CD14-positive monocyte (primary cell): ENCODE data around the gene PREP. TPM values are rescaled to one million over a fixed set of nuclear protein-coding genes. Genes with fewer than 3 reads are reported as not detected.

ENCODE experiments used
- DNase-seq, 3 donors: peaks; one replicate each; pipeline ENCODE4 v3.0.0-alpha.2; 2011 to 2022
- H2AFZ ChIP-seq: 2 replicates; pipeline ENCODE4 v1.6.0; 2012; ENCODE audit warnings: mild to moderate bottlenecking, low read depth, low read length, inconsistent platforms; ENCODE audit not compliant: insufficient read depth, poor library complexity, severe bottlenecking
- H3K27ac ChIP-seq, 2 donors: 1 replicate in 1 of 2; 2 replicates in 1 of 2; pipeline ENCODE4 v1.5.1; 2012 to 2013; ENCODE audit warnings: low read length in 2 of 2, control low read depth in 1 of 2, inconsistent platforms in 1 of 2, low read depth in 1 of 2, mild to moderate bottlenecking in 1 of 2
- H3K27me3 ChIP-seq, 2 donors: one replicate each; pipeline versions ENCODE4 v1.6.0 to v1.6.1; 2011 to 2013; ENCODE audit warnings: low read length in 2 of 2; ENCODE audit not compliant: control insufficient read depth in 2 of 2, insufficient read depth in 2 of 2
- H3K36me3 ChIP-seq, 2 donors: replicated peaks in 1 of 2; 1 replicate in 1 of 2; 2 replicates in 1 of 2; pipeline versions ENCODE4 v1.5.1 to v1.6.1; 2012 to 2013; ENCODE audit warnings: low read length in 2 of 2, control low read depth in 1 of 2, inconsistent platforms in 1 of 2, mild to moderate bottlenecking in 1 of 2; ENCODE audit not compliant: insufficient read depth in 2 of 2, control insufficient read depth in 1 of 2
- H3K4me1 ChIP-seq, 2 donors: 1 replicate in 1 of 2; 2 replicates in 1 of 2; pipeline versions ENCODE4 v1.5.1 to v1.6.1; 2012 to 2013; ENCODE audit warnings: low read length in 2 of 2, control low read depth in 1 of 2, inconsistent platforms in 1 of 2, mild to moderate bottlenecking in 1 of 2, moderate library complexity in 1 of 2; ENCODE audit not compliant: insufficient read depth in 2 of 2, control insufficient read depth in 1 of 2
- H3K4me2 ChIP-seq: replicated peaks from 2 replicates; pipeline ENCODE3; 2012; ENCODE audit warnings: low read length, moderate library complexity, mild to moderate bottlenecking; ENCODE audit not compliant: poor library complexity, severe bottlenecking; ENCODE audit errors: extremely low read depth
- H3K4me3 ChIP-seq, 3 experiments: fragments of 200-600 bp in 1 of 3; sonication (generic) in 1 of 3; replicated peaks in 1 of 3; 1 replicate in 2 of 3; 2 replicates in 1 of 3; pipeline ENCODE4 v1.5.1; 2011 to 2013; ENCODE audit warnings: low read length in 3 of 3, mild to moderate bottlenecking in 3 of 3, control low read depth in 2 of 3, low read depth in 2 of 3, inconsistent platforms in 1 of 3, moderate library complexity in 1 of 3
- H3K79me2 ChIP-seq: 2 replicates; pipeline ENCODE4 v1.6.0; 2012; ENCODE audit warnings: mild to moderate bottlenecking, control low read depth, inconsistent platforms, low read length, moderate library complexity; ENCODE audit not compliant: insufficient read depth
- H3K9ac ChIP-seq: 2 replicates; pipeline ENCODE4 v1.6.0; 2017; ENCODE audit warnings: low read length, mild to moderate bottlenecking; ENCODE audit not compliant: insufficient read depth, poor library complexity, severe bottlenecking
- H3K9me3 ChIP-seq, 2 donors: replicated peaks in 1 of 2; 1 replicate in 1 of 2; 2 replicates in 1 of 2; pipeline versions ENCODE4 v1.5.1 to v1.6.1; 2012 to 2013; ENCODE audit warnings: low read length in 2 of 2, control low read depth in 1 of 2; ENCODE audit not compliant: control insufficient read depth in 1 of 2, insufficient read depth in 1 of 2
- H4K20me1 ChIP-seq: 2 replicates; pipeline ENCODE4 v1.6.0; 2012; ENCODE audit warnings: mild to moderate bottlenecking, low read length, control low read depth, moderate library complexity; ENCODE audit not compliant: insufficient read depth
- H3K27ac Mint-ChIP-seq, 7 donors: one replicate each; pipeline ENCODE4 v1.8.0; 2020; ENCODE audit warnings: mild to moderate bottlenecking in 7 of 7, mixed read lengths in 7 of 7, moderate library complexity in 6 of 7, inconsistent platforms in 2 of 7
- H3K27me3 Mint-ChIP-seq, 3 donors: one replicate each; pipeline ENCODE4 v1.8.0; 2021 to 2022; ENCODE audit warnings: low read depth in 3 of 3, mild to moderate bottlenecking in 3 of 3, mixed read lengths in 3 of 3, moderate library complexity in 3 of 3, inconsistent platforms in 1 of 3
- H3K36me3 Mint-ChIP-seq, 2 donors: one replicate each; pipeline ENCODE4 v1.8.0; 2020; ENCODE audit warnings: mixed read lengths in 2 of 2, inconsistent platforms in 1 of 2, mild to moderate bottlenecking in 1 of 2
- H3K4me1 Mint-ChIP-seq: one replicate; pipeline ENCODE4 v1.8.0; 2020; ENCODE audit warnings: mild to moderate bottlenecking, mixed read lengths
- H3K4me3 Mint-ChIP-seq, 2 donors: one replicate each; pipeline ENCODE4 v1.8.0; 2020; ENCODE audit warnings: mild to moderate bottlenecking in 2 of 2, mixed read lengths in 2 of 2, moderate library complexity in 1 of 2
- H3K9me3 Mint-ChIP-seq, 7 donors: one replicate each; pipeline ENCODE4 v1.8.0; 2020 to 2022; ENCODE audit warnings: mixed read lengths in 7 of 7, mild to moderate bottlenecking in 6 of 7, moderate library complexity in 6 of 7, inconsistent platforms in 2 of 7
- CTCF ChIP-seq: fragments of 200-600 bp; IDR thresholded peaks from one replicate; pipeline ENCODE4 v1.8.0; 2022; ENCODE audit warnings: antibody characterized with exemption, mild to moderate bottlenecking
- WGBS: methylation state at CpG from one replicate; pipeline ENCODE4 v1.1.5; 2013; ENCODE audit warnings: missing lambda C conversion rate; ENCODE audit not compliant: insufficient coverage; 5-methylcytosine and 5-hydroxymethylcytosine counted together
- intact Hi-C, 2 donors: fragments of 100-400 bp; cut with micrococcal nuclease; formaldehyde crosslinking; loops; one replicate each; pipeline versions ENCODE4 v1.15.0 to v1.15.1; 2023
- polyA plus RNA-seq, 3 donors: library from polyadenylated mRNA; depleted of rRNA in 1 of 3; unstranded in 2 of 3; stranded (reverse) in 1 of 3; fragments of 300-500 nt in 2 of 3; fragments of >200 nt in 1 of 3; fragmentation: Illumina TruSeq in 2 of 3; gene quantifications; 1 replicate in 2 of 3; 2 replicates in 1 of 3; pipeline ENCODE4 v1.2.3, GENCODE V29; 2012 to 2021

PREP gene
- polyA plus RNA-seq, 3 donors: 21.4 to 40.8 (median 30.7) TPM

DNA sequence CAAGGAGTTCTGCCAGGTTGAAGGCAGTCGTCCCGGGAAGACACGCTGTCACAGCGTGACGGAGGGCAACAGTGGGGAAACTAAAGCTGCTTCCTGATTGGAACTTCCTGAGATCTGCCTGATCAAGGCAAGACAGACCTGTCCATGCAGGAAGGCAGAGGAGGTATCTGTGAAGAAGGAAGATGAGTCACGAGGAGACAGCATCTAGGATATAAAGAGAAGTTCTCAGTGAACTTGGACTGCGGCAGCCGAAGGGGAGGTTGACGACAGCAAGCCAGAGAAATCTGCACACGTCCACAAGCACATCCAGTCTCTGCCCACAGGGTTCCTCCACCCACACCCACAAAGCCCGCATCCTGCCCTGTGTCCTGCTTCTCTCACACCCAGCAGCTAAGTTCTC, 38.6 kb downstream of the PREP start:
- Histone ChIP-seq H3K9me3 (no peaks in the 10 kb centered on the region), H3K36me3 (peaks cover 77 to 92% of the 10 kb centered on the region in 2 donors), H3K27ac (no peak overlapping the region), H3K27me3 (no peaks in the 10 kb centered on the region), H3K9ac (no peak overlapping the region), H3K4me1 (no peaks in the 10 kb centered on the region), H3K79me2 (no peaks in the 10 kb centered on the region), H3K4me3 (no peak overlapping the region), H4K20me1 (no peaks in the 10 kb centered on the region), H2AFZ (no peak overlapping the region), H3K4me2 (no peak overlapping the region)
- Mint-ChIP-seq H3K4me3 (no peak overlapping the region), H3K9me3 (peaks cover 0 to 2% (median 0%) of the 10 kb centered on the region in 7 donors), H3K27ac (peak overlapping the region in 3 of 7 donors; percentile 7 to 73 (median 15)), H3K36me3 (peaks cover 67 to 80% of the 10 kb centered on the region in 2 donors), H3K27me3 (no peaks in the 10 kb centered on the region), H3K4me1 (no peaks in the 10 kb centered on the region)
- no peak for TF ChIP-seq CTCF
- intact Hi-C loops: no loop called here
- DNase-seq: no peak
- 84% methylated on average over 8 of the region's 11 CpGs for WGBS

- peaks cover 68 to 81% of the 10 kb centered on the region in 2 donors for H3K36me3 Mint-ChIP-seq
- no peaks in the 10 kb centered on the region for H3K27me3 Mint-ChIP-seq
Measured at GRCh38 chr6:105363100-105363754, 39.7 kb downstream of the PREP start.

More at GRCh38 chr6:105363100-105363754, 39.7 kb downstream of the PREP start:
- H3K9me3 Mint-ChIP-seq: peaks cover 0 to 2% (median 0%) of the 10 kb centered on the region in 7 donors
- Histone ChIP-seq H3K4me1 (no peaks in the 10 kb centered on the region), H3K9me3 (no peaks in the 10 kb centered on the region), H3K27ac (no peak overlapping the region), H3K79me2 (no peaks in the 10 kb centered on the region), H3K9ac (no peak overlapping the region), H3K36me3 (peaks cover 75 to 92% of the 10 kb centered on the region in 2 donors), H3K4me3 (no peak overlapping the region), H3K4me2 (no peak overlapping the region), H3K27me3 (no peaks in the 10 kb centered on the region), H4K20me1 (no peaks in the 10 kb centered on the region), H2AFZ (no peak overlapping the region)
- no peak for TF ChIP-seq CTCF
- DNase-seq: no peak
- intact Hi-C loops: no loop called here
- no peak overlapping the region for H3K4me3 Mint-ChIP-seq
- H3K27ac Mint-ChIP-seq: no peak overlapping the region
- WGBS: 83% methylated on average over 1 of the region's 1 CpG
- no peaks in the 10 kb centered on the region for H3K4me1 Mint-ChIP-seq
